Astrocyte (in vitro differentiated cells and primary cell): ENCODE data around the gene SDSL. TPM values are rescaled to one million over a fixed set of nuclear protein-coding genes. Genes with fewer than 3 reads are reported as not detected.

Experiments used
- DNase-seq: peaks from one replicate; pipeline ENCODE4 v3.0.0-alpha.2; 2010; ENCODE audit warnings: low read depth
- FAIRE-seq: peaks from 2 replicates; lab custom pipeline; 2011; peaks lifted over from hg19 to GRCh38; lab: Jason Lieb, UNC
- H2AFZ ChIP-seq: 2 replicates; pipeline ENCODE4 v1.6.0; 2012; ENCODE audit warnings: low read depth, low read length, inconsistent platforms
- H3K27ac ChIP-seq: 2 replicates; pipeline ENCODE4 v1.5.1; 2011; ENCODE audit warnings: low read depth, low read length, inconsistent platforms
- H3K27me3 ChIP-seq: 2 replicates; pipeline ENCODE4 v1.6.0; 2011; ENCODE audit warnings: low read length, inconsistent platforms; ENCODE audit not compliant: insufficient read depth
- H3K36me3 ChIP-seq: 2 replicates; pipeline ENCODE4 v1.5.1; 2011; ENCODE audit warnings: low read length, inconsistent platforms; ENCODE audit not compliant: insufficient read depth
- H3K4me1 ChIP-seq: 2 replicates; pipeline ENCODE4 v1.5.1; 2011; ENCODE audit warnings: low read length, inconsistent platforms; ENCODE audit not compliant: insufficient read depth
- H3K4me2 ChIP-seq: 2 replicates; pipeline ENCODE4 v1.6.0; 2012; ENCODE audit warnings: low read length, inconsistent platforms
- H3K4me3 ChIP-seq: 2 replicates; pipeline ENCODE4 v1.5.1; 2011; ENCODE audit warnings: low read depth, mild to moderate bottlenecking, low read length, inconsistent platforms; ENCODE audit not compliant: insufficient read depth
- H3K79me2 ChIP-seq: 2 replicates; pipeline ENCODE4 v1.6.0; 2012; ENCODE audit warnings: mild to moderate bottlenecking, low read length, inconsistent platforms; ENCODE audit not compliant: insufficient read depth
- H3K9ac ChIP-seq: 2 replicates; pipeline ENCODE4 v1.6.0; 2012; ENCODE audit warnings: mild to moderate bottlenecking, low read length, inconsistent platforms
- H3K9me3 ChIP-seq: 2 replicates; pipeline ENCODE4 v1.5.1; 2012; ENCODE audit warnings: low read depth, mild to moderate bottlenecking, low read length, inconsistent platforms; ENCODE audit not compliant: insufficient read depth
- H4K20me1 ChIP-seq: 2 replicates; pipeline ENCODE4 v1.6.0; 2012; ENCODE audit warnings: low read length, inconsistent platforms; ENCODE audit not compliant: insufficient read depth
- H3K27ac Mint-ChIP-seq: one replicate; pipeline ENCODE4 v1.8.0; 2021; ENCODE audit warnings: mild to moderate bottlenecking, mixed read lengths; ENCODE audit not compliant: unreplicated experiment
- H3K27me3 Mint-ChIP-seq: one replicate; pipeline ENCODE4 v1.8.0; 2021; ENCODE audit warnings: low read depth, mixed read lengths; ENCODE audit not compliant: unreplicated experiment
- H3K36me3 Mint-ChIP-seq: one replicate; pipeline ENCODE4 v1.8.0; 2021; ENCODE audit warnings: low read depth, mixed read lengths; ENCODE audit not compliant: unreplicated experiment
- H3K4me1 Mint-ChIP-seq: one replicate; pipeline ENCODE4 v1.8.0; 2021; ENCODE audit warnings: low read depth, mixed read lengths; ENCODE audit not compliant: unreplicated experiment
- H3K4me3 Mint-ChIP-seq: one replicate; pipeline ENCODE4 v1.8.0; 2021; ENCODE audit warnings: mild to moderate bottlenecking, moderate library complexity, mixed read lengths; ENCODE audit not compliant: unreplicated experiment
- H3K9me3 Mint-ChIP-seq: one replicate; pipeline ENCODE4 v1.8.0; 2021; ENCODE audit warnings: mild to moderate bottlenecking, mixed read lengths; ENCODE audit not compliant: unreplicated experiment
- CTCF ChIP-seq: IDR thresholded peaks from 2 replicates; pipeline ENCODE4 v1.5.1; 2011; ENCODE audit warnings: low read depth, mild to moderate bottlenecking, inconsistent platforms, low read length, moderate library complexity; ENCODE audit not compliant: insufficient read depth
- EZH2 ChIP-seq: IDR thresholded peaks from 2 replicates; pipeline ENCODE4 v1.6.1; 2012; ENCODE audit warnings: mild to moderate bottlenecking, low read length, inconsistent platforms; ENCODE audit not compliant: insufficient read depth
- total RNA-seq: library from RNA; stranded (reverse); gene quantifications from 2 replicates; pipeline ENCODE4 v1.2.1, GENCODE V29; 2021

The SDSL gene
- total RNA-seq, 1 donor from 2014 or later: 9.5 TPM

DNA sequence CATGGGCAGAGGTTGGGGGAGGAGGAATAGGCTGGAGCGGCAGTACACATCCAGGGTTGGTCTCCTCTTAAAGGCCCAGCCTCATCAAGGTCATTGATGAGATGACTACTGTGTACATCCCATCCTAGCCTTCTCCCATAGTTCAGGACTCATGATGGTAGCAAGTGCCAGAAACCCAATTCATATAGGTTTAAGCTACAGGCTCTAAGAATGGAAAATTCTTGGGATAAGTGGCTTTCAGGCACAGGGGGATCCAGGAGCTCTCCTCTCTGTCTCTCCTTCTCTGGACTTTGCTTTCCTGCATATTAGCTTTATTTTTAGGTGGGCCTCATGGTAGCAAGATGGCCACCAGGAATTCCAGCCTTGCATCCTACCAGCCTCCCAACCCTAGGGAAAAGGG is 6.3 kb downstream of the SDSL start:
- H3K27ac ChIP-seq: no peak overlapping the region
- Mint-ChIP-seq H3K36me3 (peaks cover 5% of the 10 kb centered on the region), H3K27ac (no peak overlapping the region), H3K27me3 (peaks cover 34% of the 10 kb centered on the region), H3K4me3 (no peak overlapping the region), H3K4me1 (peaks cover 2% of the 10 kb centered on the region), H3K9me3 (peaks cover 1% of the 10 kb centered on the region)
- H2AFZ ChIP-seq: no peak overlapping the region
- TF ChIP-seq CTCF: no peak
- TF ChIP-seq EZH2: no peak
- no peaks in the 10 kb centered on the region for H3K9me3 ChIP-seq
- no peaks in the 10 kb centered on the region for H3K79me2 ChIP-seq
- FAIRE-seq (no peak), DNase-seq (no peak)
- no peaks in the 10 kb centered on the region for H3K27me3 ChIP-seq
- H3K4me2 ChIP-seq: no peak overlapping the region
- H3K36me3 ChIP-seq: no peaks in the 10 kb centered on the region
- no peaks in the 10 kb centered on the region for H4K20me1 ChIP-seq
- H3K4me3 ChIP-seq: no peak overlapping the region
- no peak overlapping the region for H3K9ac ChIP-seq
- no peaks in the 10 kb centered on the region for H3K4me1 ChIP-seq

DNA sequence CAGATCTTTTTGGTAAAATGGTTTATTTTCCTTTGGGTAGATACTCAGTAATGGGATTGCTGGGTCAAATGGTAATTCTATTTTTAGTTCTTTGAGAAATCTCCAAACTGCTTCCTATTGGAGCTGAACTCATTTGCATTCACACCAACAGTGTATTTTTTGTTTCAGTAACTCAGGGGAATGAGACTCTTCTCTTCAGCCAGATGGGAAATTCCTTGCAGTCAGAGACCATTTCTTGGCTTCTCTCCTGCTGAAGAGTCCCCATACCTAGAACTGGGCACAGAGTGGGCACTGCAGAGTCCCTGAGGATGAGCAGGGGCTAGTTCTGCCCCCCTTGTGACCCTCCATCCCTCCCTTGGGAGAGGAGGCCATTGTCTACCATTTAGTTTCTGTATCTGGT is 10.8 kb downstream of the SDSL start:
- Histone ChIP-seq H4K20me1 (no peaks in the 10 kb centered on the region), H3K27me3 (no peaks in the 10 kb centered on the region), H3K27ac (no peak overlapping the region), H3K9me3 (no peaks in the 10 kb centered on the region), H2AFZ (no peak overlapping the region), H3K9ac (no peak overlapping the region), H3K79me2 (no peaks in the 10 kb centered on the region), H3K4me3 (no peak overlapping the region), H3K4me2 (no peak overlapping the region), H3K36me3 (no peaks in the 10 kb centered on the region), H3K4me1 (no peaks in the 10 kb centered on the region)
- H3K27me3 Mint-ChIP-seq: peaks cover 28% of the 10 kb centered on the region
- H3K4me1 Mint-ChIP-seq: peaks cover 2% of the 10 kb centered on the region
- peaks cover 5% of the 10 kb centered on the region for H3K36me3 Mint-ChIP-seq
- DNase-seq (no peak), FAIRE-seq (no peak)
- no peak overlapping the region for H3K27ac Mint-ChIP-seq
- peaks cover 1% of the 10 kb centered on the region for H3K9me3 Mint-ChIP-seq
- TF ChIP-seq EZH2 (no peak), CTCF (no peak)
- H3K4me3 Mint-ChIP-seq: no peak overlapping the region

GRCh38 chr12:113435367-113435766 is 13.2 kb downstream of the SDSL start:
- no peaks in the 10 kb centered on the region for H3K36me3 ChIP-seq
- no peak overlapping the region for H3K4me3 ChIP-seq
- Mint-ChIP-seq H3K4me3 (no peak overlapping the region), H3K9me3 (peaks cover 1% of the 10 kb centered on the region), H3K27ac (no peak overlapping the region), H3K36me3 (peaks cover 2% of the 10 kb centered on the region), H3K4me1 (peaks cover 2% of the 10 kb centered on the region), H3K27me3 (peaks cover 13% of the 10 kb centered on the region)
- no peak for FAIRE-seq
- H3K27me3 ChIP-seq: no peaks in the 10 kb centered on the region
- H2AFZ ChIP-seq: no peak overlapping the region
- H3K4me1 ChIP-seq: no peaks in the 10 kb centered on the region
- no peaks in the 10 kb centered on the region for H4K20me1 ChIP-seq
- no peak for DNase-seq
- no peak overlapping the region for H3K9ac ChIP-seq
- H3K27ac ChIP-seq: no peak overlapping the region
- no peaks in the 10 kb centered on the region for H3K9me3 ChIP-seq
- TF ChIP-seq EZH2 (no peak), CTCF (no peak)
- no peak overlapping the region for H3K4me2 ChIP-seq
- no peaks in the 10 kb centered on the region for H3K79me2 ChIP-seq
